ENCODE measurements around the gene CCDC106.
A peak's percentile ranks its signal among the peaks of the same experiment; 100 is the strongest.

The CCDC106 gene

GRCh38 chr19:55614711-55615542 is 33.1 kb upstream of the CCDC106 start:
- DNase-seq = no peak

- no peak for DNase-seq
Measured at GRCh38 chr19:55615543-55616394, 32.2 kb upstream of the CCDC106 start.

GRCh38 chr19:55616395-55616875 is 31.6 kb upstream of the CCDC106 start:
- DNase-seq = no peak

GRCh38 chr19:55617426-55617825 is 30.6 kb upstream of the CCDC106 start:
- no peak for DNase-seq

- no peak for DNase-seq
Measured at GRCh38 chr19:55618426-55618825, 29.6 kb upstream of the CCDC106 start.

- DNase-seq = no peak
Measured at GRCh38 chr19:55619286-55619685, 28.7 kb upstream of the CCDC106 start.

DNA sequence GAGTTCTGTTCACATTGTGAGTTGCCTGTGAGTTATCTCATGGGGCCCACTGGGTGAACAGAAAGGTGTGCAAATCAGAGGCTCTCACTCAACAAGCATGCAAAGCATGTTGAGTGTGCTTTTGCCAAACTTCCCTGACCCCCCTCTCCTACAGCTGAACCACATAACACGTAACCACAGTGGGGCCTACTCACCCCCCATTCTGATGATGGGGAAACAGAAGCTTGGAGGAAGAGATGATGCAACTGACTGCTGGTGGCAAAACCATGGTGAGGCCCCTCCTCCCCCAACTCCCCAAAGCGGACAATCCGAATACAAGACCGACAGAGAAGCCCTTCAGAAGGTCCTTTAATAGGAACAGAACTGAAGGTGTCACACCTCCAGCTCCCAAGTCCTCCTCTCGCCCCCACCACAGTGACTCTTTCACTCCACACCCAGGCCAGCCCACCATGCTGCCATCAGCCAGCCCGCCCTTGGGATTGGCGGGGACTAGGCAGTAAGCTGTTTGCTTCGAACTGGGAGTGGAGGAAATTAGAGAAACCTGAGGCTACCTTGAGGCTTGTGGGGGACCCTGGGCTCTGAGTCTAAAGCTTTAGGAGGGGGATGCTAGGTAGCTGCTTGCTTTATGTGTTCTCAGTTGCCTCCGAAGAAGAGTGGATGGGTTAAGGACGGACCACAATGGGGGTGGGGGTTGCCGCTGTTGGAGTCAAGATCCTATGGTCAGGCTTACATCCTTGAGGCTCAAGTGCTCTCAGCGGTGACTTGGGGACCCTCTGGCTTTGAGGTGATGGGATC is 27.4 kb upstream of the CCDC106 start:
- peak; percentile 18 for DNase-seq

- DNase-seq = no peak
Measured at GRCh38 chr19:55621205-55621672, 26.8 kb upstream of the CCDC106 start.

DNA sequence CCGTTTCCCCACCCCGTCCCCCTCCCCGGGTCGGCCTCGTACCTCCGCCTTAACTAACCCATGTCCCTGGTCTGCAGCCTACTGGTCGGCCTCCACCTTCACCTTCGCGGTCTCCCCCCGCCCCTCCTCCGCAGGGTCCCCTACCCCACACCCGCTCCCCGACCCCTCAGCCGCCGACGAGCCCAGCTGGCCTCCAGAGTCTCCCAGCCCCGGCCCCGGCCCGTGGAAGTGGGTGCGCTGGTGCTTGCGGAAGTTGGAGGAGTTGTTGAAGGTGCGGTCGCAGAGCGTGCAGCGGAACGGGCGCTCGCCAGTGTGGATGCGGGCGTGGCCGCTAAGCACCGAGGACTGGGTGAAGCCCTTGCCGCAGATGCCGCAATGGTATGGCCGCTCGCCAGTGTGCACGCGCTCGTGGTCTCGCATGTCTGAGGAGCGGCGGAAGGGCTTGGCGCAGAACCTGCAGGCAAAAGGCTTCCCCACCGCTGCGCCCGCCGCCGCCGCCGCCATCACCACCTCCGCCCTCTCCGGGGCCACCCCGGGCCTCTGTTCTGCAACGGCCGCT is 26.3 kb upstream of the CCDC106 start:
- DNase-seq = no peak

GRCh38 chr19:55622242-55622969 is 25.6 kb upstream of the CCDC106 start:
- no peak for DNase-seq

- DNase-seq = no peak
Measured at GRCh38 chr19:55623130-55623529, 24.9 kb upstream of the CCDC106 start.

- DNase-seq = no peak
Measured at GRCh38 chr19:55623561-55623960, 24.5 kb upstream of the CCDC106 start.

DNA sequence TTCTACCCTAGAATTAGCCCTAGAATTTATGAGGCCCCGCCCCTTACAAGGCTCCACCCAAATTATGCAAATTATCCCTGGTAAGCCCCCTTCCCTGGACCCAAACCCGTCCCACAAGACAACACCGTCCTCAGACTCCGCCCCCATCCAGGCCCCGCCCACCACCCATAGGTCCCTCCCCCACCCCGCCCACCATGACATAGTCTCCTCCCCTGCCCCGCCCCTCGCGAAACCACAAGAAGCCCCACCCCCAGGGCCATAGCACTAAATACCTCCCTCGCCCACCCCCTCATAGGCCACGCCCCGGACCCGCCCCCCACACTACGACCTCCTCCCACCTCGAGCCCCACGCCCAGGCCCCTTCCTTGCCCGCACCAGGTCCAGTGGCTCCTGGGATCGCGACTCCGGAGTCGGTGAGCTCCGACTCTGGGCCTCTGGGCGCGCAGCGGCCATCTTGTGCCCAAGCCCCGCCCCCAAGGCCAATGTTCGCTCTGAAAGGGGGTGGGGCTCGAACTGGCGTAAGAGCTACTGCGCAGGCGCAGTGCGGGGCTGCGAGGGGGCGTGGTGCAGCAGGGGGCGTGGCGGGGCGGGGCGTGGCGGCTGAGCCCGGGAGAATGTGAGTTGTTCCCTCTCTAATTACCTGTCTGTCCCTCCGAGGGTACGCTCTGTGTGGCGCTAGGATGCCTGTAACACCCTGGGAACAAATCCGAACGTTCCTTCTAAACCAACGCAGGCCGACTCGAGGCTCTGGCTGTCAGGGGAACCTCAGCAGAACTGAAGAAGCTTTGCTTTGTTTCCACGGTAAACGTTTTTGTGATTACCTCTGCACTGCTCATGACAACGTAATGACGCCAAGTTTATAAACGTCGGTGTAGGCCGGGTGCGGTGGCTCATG is 23.7 kb upstream of the CCDC106 start, which contains the start of gene ZNF784:
ZNF784 (minus strand) TSS at position 458 of the 895 bp plus-strand sequence; CDS start at position 453, 5 bp downstream.
- peak; percentile 94 for DNase-seq

- DNase-seq = no peak
Measured at GRCh38 chr19:55625004-55625326, 23.0 kb upstream of the CCDC106 start.

- DNase-seq = peak; percentile 35
Measured at GRCh38 chr19:55626350-55626749, 21.7 kb upstream of the CCDC106 start.

DNA sequence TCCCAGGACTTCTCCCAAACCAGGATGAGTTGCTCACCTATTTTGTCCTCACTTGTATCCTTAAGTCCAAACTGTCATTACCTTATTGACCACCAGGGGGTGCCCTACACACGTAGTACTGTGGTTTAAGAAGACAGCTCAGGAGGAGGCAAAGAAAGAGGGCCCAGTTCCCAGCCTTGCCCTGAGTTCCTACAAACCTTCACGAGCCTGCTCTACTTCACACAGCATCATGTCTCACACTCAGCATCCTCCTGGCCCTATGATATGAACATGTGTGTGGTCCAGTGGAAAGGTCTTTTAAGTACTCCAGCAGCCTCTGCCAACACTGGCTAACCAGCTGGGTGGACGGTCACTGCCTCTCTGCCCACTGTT is 15.6 kb upstream of the CCDC106 start:
- DNase-seq = peak; percentile 89

GRCh38 chr19:55633861-55634260 is 14.2 kb upstream of the CCDC106 start:
- no peak for DNase-seq

DNA sequence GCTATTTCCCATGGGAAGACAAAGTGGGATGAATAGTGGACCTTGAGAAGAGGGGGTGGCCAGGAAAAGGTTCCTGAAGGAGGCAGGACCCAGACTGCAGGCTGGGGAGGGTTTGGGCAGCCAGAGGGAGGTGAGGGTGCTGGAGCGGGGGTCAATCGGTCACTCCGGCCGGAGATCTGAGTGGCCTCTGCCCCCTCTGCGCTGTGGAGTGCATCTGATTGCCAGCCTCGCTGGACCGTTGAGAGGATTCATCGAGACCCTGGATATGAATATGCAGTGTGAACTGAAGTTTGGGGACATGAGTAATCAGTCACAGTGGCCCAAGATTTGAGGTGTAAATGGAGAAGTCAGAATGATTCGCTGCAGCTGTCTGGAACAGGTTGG is 12.7 kb upstream of the CCDC106 start:
- no peak for DNase-seq

GRCh38 chr19:55635856-55636440 is 12.1 kb upstream of the CCDC106 start:
- no peak for DNase-seq

DNA sequence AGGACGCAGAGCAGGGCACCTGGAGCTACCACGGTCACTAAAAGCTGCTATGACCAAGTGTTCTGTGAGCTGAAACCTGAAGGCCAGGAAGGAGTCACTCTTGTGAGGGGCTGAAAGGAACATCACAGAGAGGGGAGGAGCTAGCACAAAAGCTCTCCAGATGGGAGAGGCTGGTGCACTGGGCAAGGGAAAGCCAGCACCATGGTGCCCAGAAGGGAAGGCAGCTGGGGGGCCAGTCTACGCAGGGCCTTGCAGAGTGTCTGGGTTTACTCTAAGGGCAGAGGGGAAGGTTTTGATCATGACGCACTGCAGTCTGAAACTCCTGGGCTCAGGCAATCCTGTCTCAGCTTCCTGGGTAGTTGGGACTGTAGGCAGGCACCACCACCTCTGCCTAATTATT is 11.3 kb upstream of the CCDC106 start:
- no peak for DNase-seq

Data from effector CD8-positive, alpha-beta T cell (primary cell).